ENCODE results near the gene FOXI3.

Gene FOXI3

DNA sequence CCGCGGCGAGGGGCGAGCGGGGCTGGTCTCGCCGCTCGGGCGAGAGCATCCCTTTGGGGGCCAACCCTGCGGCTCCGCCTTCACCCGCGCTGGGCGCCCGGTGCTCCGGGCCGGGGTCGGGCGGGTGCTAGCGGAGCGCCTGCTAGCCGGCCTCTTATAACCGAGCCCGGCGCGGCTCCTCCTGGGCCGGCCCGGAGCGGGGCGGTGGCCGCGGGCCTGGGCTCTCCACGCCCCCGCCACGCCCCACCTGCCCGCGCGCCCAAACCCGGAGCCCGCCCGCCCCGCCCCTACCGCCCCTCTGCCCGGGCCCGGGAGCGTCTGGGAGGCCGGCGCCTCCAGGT, at the start of gene FOXI3:
Gene FOXI3, minus strand, starts transcription at position 129 of the 341 bp plus-strand sequence. CDS start 158 bp downstream, outside the sequence.
- DNase-seq, result no peak

DNA sequence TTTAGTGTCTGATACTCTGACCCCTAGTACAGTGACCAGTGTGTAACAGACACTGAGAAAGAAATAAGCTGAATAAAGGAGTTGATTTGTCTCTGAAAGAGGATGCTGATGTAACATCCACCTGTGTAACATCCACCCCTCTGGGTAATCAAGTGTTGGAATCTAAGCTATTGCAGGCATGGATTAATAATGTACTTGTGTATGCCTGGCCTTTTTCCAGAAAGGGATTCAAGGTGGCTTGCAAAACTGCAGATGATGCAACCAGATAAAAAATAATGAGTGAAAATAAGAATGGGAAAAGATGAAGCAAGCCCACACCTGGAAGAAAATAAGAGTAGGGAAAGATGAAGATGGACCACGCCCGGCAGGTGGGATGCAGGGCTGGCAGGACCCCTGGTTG, 48.2 kb upstream of the FOXI3 start:
- DNase-seq, result no peak

DNA sequence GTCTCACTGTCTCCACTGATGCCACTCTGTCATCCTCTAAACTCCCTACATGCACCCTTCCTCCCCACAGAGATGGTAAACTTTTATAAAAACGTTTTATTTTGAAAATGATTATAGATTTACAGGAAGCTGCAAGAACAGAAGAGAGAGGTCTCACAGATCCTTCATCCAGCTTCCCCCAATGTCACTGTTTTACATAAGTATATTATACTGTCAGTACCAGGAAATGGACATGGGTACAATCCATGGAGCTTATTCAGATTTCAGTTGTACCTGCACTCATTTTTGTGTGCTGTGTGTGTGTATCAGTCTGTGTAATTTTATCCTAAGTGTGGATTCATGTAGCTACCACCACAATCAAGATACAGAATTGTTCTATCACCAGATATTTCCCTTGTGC, 46.7 kb upstream of the FOXI3 start:
- DNase-seq, result no peak

DNA sequence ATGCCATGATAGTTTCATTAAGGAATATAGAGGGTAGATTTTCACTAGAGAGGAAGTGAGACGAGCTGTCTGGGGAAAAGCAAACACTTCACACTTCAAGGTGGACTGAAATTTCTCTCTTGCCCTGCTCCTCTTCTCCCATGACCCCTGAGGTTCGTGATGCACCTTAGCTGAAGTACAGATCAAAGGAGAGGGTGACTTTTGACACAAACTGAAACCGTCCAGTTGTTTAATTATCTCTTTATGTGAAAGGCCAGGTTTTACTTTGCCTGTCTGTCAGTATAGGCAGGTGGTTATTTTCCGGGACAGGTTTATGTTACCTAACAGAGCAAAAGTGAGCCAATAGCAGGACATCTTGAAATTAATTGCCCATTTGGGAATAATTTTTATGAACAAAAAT, 41.0 kb upstream of the FOXI3 start:
- no peak for DNase-seq

DNA sequence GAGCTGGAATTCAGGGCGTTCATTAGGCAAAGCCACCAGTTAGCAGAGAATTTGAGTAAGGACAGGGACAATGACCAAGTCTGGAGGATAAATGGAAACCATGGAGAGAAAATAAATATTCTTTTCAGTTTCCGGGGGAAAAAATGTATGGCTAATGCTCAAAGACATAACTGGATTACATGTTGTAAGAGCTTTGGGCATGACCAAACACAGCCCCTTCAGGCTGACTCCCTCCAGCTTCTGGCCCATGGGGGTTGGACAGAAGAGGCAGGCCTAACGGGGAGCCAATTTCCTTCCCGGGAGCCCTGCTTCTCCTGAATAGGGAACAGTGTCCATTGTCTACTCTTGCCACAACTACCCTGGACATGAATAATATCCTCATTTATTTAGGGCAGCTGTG, 39.5 kb upstream of the FOXI3 start:
- DNase-seq, result no peak

DNA sequence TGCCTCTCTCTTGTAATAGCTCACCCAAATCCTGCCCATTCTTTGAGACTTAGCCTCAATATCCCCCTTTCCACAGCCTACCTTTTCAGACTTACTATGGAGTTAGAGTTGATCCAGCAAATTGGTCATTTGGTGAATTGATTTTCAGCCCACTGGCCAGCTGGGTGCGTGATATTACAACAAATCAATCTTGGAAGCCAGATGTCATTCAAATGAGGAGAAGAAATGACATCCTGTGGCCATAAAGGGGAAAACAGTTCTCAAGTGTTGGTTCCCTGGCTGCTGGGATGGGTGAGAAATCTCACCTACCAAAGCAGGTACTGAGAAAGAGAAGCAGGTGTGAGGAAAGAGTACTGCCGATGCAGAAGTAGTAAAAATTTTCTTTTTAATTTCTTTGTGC, 36.7 kb upstream of the FOXI3 start:
- no peak for DNase-seq

DNA sequence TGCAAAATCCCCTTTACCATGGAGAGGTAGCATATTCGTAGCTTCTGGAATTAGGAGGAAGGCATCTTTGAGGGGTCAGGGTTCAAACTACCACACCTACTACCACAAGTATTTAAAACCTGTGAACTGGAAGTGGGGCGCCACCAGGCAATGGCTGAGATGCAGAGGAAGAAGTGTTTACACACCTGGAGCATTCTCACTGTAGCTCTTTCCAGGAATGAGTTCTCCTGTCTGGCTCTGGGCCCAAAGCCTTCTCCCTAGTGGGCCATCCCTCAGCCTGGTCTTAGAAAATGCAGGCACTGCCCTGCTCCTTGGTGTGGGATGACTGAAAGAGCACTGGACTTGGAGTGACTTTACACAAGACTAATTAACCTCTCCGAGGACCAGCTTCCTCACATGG, 30.7 kb upstream of the FOXI3 start:
- DNase-seq, result no peak

DNA sequence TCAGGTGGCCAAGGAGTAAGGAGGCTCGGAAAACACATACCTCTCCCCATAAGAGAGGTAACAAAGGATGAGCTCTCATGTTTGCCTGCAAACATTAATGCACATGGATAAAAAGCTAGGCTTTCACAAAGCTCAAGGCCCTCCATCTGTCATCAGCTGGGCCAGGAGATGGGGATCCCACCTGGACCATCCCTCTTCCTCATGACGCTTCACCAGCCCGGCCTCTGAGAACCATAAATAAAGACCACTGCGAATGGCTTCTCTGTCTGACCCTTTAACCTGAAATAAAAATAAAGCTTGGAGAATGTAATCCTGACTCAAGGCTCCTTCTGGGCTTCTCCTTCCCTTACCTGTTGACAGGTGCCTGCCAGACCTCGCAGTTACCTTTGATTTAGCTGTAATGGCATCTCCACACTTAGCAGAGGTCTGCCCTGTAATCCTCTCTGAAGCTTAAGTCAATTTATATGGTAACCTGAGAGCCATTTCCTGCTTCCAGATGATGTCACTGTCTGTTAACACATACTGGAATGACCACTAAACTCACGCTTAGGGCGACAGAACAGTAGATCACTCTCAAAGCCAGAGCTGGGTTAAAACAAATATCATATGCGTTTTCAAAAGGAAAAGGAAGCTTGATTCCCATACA, 29.3 kb upstream of the FOXI3 start:
- peak; percentile 1 for DNase-seq

DNA sequence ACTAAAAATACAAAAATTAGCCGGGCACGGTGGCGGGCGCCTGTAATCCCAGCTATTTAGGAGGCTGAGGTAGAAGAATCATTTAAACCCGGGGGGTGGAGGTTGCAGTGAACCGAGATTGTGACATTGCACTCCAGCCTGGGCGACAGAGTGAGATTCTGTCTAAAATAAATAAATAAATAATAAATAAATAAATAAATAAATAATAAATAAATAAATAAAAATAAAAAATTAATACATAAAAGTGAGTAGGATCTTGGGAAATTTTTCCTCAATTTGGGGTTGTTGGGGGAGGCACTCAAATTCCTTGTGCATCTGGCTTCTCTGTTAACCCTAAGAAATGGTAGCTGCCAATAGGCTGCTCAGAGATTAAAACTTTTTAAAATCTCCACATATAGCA, 20.3 kb upstream of the FOXI3 start:
- DNase-seq, result no peak

DNA sequence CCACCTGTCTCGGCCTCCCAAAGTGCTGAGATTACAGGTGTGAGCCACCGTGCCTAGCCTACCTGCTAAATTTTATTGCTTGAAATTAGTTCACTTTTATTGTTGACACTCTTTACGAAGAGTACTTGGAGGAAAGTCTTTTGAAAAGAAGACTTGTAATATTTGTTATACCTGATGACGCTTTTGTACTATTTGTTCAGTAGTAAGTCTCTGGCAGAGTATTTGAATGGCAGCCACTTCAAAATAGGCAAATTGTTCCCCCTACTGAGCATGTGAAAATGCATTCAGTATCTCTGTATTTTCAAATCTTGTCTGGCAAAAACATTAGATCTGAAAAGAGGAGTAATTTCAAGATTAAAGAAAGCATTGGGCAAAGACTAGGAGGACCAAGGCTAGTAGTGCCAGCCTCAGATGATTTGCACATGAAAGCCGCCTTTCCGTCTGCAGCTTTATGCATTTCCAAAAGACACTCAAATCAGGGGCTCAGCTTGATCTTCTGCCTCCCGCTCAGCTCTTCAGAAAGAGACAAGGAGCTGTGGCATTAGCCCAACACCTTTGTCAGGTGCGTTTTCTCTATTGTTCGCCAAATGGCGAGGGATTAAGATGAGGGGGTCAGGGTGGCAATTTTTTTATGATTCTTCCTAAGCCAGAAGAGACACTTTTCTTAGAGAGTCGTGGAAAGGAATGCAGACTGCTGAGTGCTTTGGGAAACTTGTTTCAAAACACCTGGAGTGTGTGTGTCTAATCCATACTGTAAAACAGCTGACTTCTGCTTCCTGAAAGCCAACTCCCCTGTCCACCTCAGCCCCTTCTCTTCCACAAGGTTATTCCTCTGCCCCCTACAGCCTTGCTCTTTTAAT, 18.8 kb upstream of the FOXI3 start:
- DNase-seq, result no peak

DNA sequence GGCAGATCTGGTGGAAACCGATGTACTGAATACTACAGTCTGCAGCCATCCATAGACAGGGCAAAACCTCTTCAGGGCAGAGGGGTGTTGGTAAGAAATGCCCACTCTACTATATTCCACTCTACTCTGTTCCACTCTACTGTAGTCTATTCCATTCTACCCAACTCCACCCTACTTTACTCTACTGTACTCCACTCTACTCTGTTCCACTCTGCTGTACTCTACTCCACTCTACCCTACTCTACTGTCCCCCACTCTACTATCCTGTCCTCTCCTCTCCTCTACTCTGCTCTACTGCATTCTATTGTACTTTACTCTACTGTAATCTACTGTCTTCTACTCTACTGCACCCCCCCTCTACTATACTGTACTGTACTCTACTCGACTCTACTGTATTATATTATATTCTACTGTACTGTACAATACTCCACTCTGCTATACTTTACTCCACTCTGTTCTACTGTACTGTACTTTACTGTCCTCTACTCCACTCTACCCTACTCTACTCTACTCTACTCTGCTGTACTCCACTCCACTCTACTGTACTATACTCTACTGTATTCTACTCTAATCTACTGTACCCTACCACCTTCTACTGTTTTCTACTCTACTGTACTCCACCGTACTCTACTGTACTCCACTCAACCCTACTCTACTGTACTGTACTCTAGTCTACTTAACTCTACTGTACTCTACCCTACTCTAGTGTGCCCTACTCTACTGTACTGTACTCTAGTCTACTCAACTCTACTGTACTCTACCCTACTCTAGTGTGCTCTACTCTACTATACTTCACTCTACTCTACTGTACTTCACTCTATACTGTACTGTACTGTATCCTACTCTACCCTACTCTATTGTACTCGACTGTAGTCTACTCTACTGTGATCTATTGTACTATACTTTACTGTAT, 17.0 kb upstream of the FOXI3 start:
- no peak for DNase-seq

DNA sequence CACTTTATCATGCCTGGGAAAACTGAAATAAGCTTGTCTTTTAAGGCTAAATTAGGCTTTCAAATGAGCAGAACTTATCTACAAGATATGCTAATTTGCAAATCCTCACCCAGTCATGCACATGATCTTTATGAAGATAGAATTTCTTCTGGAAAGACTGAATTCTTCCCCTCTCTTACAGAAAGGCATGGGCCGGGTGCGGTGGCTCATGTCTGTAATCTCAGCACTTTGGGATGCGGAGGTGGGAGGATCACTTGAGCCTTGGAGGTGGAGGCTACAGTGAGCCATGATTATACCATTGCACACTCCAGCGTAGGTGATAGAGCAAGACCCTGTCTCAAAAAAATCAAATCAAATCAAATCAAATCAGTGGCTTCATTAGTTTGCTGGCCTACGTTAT, 11.7 kb upstream of the FOXI3 start:
- DNase-seq, result no peak

DNA sequence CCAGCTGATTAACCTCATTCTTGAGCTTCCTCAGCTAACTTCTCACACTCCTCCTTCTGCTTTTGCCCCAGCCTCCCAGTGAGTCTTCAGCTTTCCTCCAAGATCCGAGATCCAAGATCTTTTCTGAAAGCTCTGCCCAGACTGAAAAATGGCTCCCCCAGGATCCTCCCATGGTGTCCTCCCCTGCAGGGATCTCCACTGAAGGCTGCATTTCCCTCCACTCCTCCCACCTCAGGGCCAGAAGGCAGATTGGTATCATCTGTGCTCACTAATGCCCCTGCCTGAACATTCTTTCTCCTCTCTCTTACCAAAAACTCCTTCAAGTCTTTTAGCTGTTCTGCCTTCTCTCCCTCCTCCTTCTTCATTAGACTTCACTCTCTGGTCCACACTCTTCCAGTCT, 6.1 kb upstream of the FOXI3 start:
- no peak for DNase-seq

DNA sequence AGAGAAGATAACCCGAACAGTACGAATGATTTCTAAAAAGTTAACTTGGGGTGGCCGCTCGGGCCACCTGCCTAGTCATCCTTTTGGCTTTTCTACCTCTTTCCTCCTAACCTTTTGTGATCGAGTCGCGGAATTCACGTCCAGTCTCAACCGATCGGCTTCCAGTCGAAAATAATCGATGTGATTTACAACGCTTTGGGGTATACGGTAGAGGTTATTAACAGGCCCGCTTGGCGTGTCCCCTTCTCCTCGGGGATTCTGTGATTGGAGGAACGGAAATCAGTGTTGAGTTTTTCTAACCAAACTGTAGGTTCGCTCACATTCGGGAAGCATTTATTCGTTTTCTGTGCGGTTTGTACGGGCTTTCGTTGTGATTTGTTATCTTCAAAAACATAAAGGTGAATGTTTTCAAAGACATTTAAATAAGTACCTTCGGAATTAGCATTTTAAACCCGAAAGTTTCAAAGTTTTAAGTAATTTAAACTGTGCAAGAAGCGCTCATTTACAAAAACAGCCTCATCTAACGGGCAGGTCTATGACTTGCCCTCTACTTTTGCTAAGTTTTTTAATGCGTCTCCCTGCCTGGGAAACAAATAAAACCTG, 588 bp upstream of the FOXI3 start:
- peak; percentile 45 for DNase-seq

DNA sequence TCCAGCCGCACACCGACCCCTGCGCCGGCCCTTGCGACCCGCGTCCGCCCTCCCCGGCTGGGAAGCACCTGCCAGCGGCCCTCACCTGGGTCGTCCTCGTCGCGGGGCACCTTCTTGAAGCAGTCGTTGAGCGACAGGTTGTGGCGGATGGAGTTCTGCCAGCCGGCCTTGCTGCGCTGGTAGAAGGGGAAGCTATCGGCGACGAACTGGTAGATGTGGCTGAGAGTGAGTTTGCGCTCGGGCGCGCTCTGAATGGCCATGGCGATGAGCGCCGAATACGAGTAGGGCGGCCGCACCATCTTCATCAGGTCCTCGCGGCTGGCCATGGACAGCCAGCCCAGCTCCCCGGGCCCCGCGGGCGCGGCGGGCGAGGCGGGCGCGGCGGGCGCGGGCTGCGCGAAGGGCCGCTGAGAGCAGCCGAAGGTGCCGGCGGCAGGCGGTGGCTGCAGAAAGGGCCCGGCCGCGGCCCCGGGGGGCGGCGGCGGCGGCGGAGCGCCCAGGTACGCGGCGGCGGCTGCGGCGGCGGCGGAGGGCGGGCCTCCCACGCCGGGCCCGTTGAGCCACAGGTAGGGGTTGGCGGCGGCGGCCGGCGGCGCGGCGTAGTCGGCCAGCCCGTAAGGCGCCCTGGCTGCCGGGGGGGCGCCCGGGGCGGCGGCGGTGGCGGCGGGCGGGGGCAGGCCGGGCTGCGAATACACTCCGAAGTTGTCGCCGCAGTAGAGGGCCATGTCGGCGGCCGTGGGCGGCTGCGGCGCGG, 505 bp downstream of the FOXI3 start:
- no peak for DNase-seq

DNA sequence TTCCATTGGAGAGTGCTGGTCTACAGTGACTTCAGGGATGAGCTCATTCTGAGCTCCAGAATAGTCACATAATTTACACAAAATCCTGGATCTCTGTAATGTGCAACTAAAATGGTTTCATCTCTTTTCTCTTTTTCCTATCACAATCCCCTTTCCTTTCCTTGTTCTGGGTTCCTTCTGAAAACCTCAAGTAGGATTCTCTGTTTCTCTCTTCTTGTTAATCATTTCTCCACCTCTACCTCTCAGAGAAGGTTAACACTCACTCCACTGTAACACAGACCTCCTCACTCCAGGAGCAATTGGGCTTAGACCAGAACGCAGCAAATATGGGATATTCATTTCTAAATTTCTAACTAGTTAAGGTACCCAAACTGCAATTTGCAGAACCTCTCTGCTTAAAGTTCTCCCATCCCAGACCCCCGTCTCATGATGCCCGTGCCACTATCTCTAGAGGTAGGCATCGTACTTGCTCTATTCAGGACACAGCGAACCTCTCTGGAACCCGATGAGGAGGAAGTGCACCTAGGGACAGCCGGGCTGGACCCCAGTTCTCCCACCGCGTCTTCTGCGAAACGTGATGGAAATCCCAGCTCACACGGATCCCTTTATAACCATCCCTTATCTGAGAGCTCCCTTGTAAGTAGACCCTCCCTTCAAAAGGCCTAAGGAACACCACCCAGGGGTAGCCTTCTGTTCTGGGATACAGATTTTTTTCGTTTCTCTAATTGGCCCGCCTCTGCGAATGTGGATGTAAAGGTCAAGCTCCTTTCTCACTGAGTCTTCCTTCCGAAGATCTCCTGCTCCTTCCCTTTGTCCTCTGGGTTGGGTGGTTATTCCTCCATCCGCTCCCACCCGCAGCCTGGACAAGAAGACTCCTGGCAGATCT, 1.3 kb downstream of the FOXI3 start:
- no peak for DNase-seq

DNA sequence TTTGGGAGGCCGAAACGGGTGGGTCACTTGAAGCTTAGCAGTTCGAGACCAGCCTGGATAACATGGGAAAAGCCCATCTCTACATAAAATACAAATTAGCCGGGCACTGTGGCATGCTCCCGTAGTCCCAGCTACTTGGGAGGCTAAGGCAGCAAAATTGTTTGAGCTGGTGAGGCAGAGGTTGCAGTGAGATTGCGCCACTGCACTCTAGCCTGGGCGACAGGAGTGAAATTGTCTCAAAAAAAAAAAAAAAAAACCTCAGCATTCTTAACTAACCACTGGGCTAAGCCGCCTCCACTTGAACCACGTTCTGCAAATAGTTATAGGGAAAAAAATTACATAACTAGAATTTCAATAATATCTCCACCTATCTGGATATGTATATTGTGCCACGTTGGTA, 2.3 kb downstream of the FOXI3 start:
- no peak for DNase-seq

DNA sequence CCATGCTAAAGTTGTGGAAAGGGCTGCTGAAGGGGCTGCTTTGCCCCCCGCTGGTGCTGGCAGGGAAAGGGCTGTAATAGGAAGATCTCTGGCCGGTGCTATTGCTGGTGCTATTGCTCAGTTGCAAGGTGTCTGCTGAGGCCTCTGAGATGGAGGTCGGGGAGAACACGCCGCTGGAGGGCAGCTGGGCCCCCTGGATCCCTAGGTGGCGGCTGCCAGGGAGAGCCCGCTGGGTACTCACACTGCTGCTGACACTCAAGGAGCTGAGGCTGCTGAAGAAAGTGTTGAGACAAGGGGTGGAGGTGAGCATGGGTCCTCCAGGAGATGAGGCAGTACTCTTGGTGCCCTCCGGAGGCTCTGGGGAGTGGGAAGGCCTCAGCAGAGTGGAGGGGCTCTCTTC, 4.2 kb downstream of the FOXI3 start:
- DNase-seq, result no peak

DNA sequence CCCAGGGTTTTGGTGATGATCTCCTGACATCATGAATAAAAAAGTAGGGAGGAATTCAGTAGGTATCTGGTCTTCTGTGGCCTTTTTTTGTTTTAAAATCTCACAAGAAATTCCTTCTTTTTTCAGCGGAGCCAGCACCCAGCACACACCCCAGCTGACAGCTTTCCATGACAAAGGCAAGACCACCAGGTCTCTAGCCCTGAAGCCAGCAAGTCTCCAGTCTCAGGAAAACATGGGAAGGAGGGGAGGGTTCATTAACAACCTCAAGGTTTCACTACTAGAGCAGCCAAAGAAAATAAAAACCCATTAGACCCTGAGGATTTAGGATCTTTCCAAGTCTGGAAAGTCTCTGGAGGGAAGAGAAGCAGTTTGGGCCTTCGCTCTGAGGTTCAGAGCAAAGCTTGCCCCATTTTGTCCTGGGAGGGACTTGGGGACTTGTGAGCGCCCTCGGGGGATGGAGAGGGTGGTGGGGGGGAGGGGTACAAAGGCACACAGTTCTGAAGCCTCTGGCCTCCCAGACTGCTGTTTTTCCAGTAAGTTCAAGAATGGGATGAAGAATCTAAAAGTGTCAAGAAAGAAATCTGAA, 9.0 kb downstream of the FOXI3 start:
- DNase-seq, result no peak

DNA sequence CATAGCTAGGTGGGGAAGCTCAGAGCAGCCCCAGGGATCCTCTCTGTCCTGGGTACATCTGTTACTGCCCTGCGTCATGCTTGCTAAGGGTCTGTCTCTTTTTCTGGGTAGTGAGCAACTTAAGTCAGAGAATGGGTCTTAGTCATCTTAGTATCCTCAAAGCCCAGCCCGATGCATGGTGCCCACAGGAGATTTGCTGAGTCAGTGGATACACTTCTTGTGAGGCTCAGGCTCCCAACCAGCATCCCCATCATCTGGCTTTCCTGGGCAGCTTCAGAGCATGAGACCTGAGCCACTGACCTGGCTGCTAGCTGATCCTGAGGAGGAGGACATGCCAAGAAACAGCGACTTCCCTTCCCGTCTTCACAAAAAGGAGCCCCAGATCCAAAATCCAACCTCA, 10.0 kb downstream of the FOXI3 start:
- DNase-seq, result no peak

DNA sequence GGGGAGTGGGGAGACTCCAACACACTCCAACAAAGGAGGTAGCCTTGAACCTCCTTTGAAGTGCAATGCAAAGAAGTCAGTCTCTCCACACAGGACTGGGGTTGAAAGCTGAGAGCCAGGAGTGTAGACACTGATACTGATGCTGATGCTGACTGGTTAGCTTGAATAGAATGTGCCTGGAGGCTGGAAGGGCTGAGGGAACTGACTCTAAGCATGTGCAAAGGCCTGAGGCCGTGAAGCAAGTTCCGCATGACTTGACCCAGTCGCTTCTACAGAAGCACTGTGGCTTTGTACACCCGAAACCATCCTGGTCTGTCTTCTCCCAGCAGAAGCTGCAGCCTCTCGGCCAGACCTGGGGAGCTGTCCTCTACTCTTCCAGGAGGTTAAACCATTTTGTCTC, 10.4 kb downstream of the FOXI3 start:
- no peak for DNase-seq

Measured in NCI-H510A treated with DMSO at 0.1 percent for 48 hours (cell line).